Measurements from ENCODE around the gene G6PC1. TPM values are rescaled to one million over a fixed set of nuclear protein-coding genes. Genes with fewer than 3 reads are reported as not detected.
"Not testable (repeated sequence)": the region's sequence is repeated elsewhere in the genome, so short reads cannot be mapped to it uniquely, and the experiment has no call there.

G6PC1 gene
- not detected in 2 replicates for total RNA-seq (2014; rRNA removed; shearing (Covaris generic))
- not detected in 2 replicates for polyA plus RNA-seq (2015; cell fraction: cytosol; rRNA removed)
- polyA plus RNA-seq (2015; cell fraction: nucleus; rRNA removed) = not detected in 2 replicates

- no peak for DNase-seq (ENCODE audit: low read depth)
Measured at GRCh38 chr17:42900460-42901331, at the start of gene G6PC1. TSS of gene G6PC1 (plus strand) at chr17:42900799. CDS start at chr17:42900877, 78 bp downstream.

GRCh38 chr17:42850954-42851353 is 49.6 kb upstream of the G6PC1 start, which contains the start of gene AOC3:
TSS of gene AOC3 (plus strand) at chr17:42851199. CDS start at chr17:42851344, 145 bp downstream.
- no peak for DNase-seq (ENCODE audit: low read depth)

- DNase-seq (ENCODE audit: low read depth) = not testable (repeated sequence)
Measured at GRCh38 chr17:42851371-42852240, 49.0 kb upstream of the G6PC1 start.

- DNase-seq (ENCODE audit: low read depth) = no peak
Measured at GRCh38 chr17:42852351-42852750, 48.2 kb upstream of the G6PC1 start.

- no peak for DNase-seq (ENCODE audit: low read depth)
Measured at GRCh38 chr17:42853004-42853403, 47.6 kb upstream of the G6PC1 start.

GRCh38 chr17:42853597-42853967 is 47.0 kb upstream of the G6PC1 start:
- no peak for DNase-seq (ENCODE audit: low read depth)

GRCh38 chr17:42853968-42854790 is 46.4 kb upstream of the G6PC1 start:
- no peak for DNase-seq (ENCODE audit: low read depth)

- DNase-seq (ENCODE audit: low read depth) = no peak
Measured at GRCh38 chr17:42855048-42855596, 45.5 kb upstream of the G6PC1 start.

- not testable (repeated sequence) for DNase-seq (ENCODE audit: low read depth)
Measured at GRCh38 chr17:42856093-42856492, 44.5 kb upstream of the G6PC1 start.

- DNase-seq (ENCODE audit: low read depth) = not testable (repeated sequence)
Measured at GRCh38 chr17:42856516-42856915, 44.1 kb upstream of the G6PC1 start.

GRCh38 chr17:42857389-42857788 is 43.2 kb upstream of the G6PC1 start:
- DNase-seq (ENCODE audit: low read depth) = no peak

GRCh38 chr17:42865638-42866094 is 34.9 kb upstream of the G6PC1 start:
- no peak for DNase-seq (ENCODE audit: low read depth)

GRCh38 chr17:42866216-42866615 is 34.4 kb upstream of the G6PC1 start:
- DNase-seq (ENCODE audit: low read depth) = no peak

- DNase-seq (ENCODE audit: low read depth) = no peak
Measured at GRCh38 chr17:42866631-42867575, 33.7 kb upstream of the G6PC1 start.

- DNase-seq (ENCODE audit: low read depth) = not testable (repeated sequence)
Measured at GRCh38 chr17:42867694-42868261, 32.8 kb upstream of the G6PC1 start.

GRCh38 chr17:42868338-42868737 is 32.3 kb upstream of the G6PC1 start:
- DNase-seq (ENCODE audit: low read depth) = no peak

- no peak for DNase-seq (ENCODE audit: low read depth)
Measured at GRCh38 chr17:42871647-42872046, 29.0 kb upstream of the G6PC1 start.

GRCh38 chr17:42872251-42872965 is 28.2 kb upstream of the G6PC1 start:
- DNase-seq (ENCODE audit: low read depth) = no peak

All from HT1080 (cell line).